C4-2B (cell line): ENCODE measurements around the gene APC2.

Experiments
- ZFX ChIP-seq: fragments of 450-650 bp; IDR thresholded peaks from 2 replicates; pipeline ENCODE4 v1.6.1; 2017
- TF ChIP-seq, protein P1 (sequence below): fragments of 450-650 bp; conservative IDR thresholded peaks from 2 replicates; pipeline ENCODE4 v1.5.1; 2017; ENCODE audit warnings: mild to moderate bottlenecking

DNA sequence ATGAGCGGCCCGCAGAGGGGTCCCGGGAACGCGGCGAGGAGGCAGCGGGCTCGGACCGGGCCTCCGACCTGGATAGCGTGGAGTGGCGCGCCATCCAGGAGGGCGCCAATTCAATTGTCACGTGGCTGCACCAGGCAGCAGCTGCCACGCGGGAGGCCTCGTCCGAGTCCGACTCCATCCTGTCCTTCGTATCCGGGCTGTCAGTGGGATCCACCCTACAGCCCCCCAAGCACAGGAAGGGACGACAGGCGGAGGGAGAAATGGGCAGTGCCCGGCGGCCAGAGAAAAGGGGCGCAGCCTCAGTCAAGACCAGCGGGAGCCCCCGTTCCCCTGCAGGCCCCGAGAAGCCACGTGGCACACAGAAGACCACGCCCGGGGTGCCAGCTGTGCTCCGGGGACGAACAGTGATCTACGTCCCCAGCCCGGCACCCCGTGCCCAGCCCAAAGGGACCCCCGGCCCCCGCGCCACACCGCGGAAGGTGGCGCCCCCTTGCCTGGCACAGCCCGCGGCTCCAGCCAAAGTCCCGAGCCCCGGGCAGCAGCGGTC, 18.4 kb downstream of the APC2 start:
- TF ChIP-seq, protein P1, sequence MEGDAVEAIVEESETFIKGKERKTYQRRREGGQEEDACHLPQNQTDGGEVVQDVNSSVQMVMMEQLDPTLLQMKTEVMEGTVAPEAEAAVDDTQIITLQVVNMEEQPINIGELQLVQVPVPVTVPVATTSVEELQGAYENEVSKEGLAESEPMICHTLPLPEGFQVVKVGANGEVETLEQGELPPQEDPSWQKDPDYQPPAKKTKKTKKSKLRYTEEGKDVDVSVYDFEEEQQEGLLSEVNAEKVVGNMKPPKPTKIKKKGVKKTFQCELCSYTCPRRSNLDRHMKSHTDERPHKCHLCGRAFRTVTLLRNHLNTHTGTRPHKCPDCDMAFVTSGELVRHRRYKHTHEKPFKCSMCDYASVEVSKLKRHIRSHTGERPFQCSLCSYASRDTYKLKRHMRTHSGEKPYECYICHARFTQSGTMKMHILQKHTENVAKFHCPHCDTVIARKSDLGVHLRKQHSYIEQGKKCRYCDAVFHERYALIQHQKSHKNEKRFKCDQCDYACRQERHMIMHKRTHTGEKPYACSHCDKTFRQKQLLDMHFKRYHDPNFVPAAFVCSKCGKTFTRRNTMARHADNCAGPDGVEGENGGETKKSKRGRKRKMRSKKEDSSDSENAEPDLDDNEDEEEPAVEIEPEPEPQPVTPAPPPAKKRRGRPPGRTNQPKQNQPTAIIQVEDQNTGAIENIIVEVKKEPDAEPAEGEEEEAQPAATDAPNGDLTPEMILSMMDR, result no peak
- peak; percentile 91 for TF ChIP-seq ZFX
